ENCODE results near the gene KDM6B.

DNA sequence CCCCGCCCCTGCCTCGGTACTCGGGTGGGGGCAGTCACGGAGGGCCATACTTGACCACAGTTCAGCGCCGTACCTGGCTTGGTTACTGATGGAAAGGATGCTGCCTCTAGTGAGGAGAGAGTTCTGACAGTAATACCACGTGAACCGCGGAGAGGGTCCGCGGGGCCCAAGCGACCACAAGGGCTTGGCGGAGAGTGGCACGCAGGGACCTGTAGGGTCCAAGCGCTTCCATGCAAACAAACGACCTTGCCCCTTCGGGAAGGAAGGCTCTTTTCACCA lies 9.2 kb downstream of the KDM6B start:
- TF ChIP-seq, protein P1, sequence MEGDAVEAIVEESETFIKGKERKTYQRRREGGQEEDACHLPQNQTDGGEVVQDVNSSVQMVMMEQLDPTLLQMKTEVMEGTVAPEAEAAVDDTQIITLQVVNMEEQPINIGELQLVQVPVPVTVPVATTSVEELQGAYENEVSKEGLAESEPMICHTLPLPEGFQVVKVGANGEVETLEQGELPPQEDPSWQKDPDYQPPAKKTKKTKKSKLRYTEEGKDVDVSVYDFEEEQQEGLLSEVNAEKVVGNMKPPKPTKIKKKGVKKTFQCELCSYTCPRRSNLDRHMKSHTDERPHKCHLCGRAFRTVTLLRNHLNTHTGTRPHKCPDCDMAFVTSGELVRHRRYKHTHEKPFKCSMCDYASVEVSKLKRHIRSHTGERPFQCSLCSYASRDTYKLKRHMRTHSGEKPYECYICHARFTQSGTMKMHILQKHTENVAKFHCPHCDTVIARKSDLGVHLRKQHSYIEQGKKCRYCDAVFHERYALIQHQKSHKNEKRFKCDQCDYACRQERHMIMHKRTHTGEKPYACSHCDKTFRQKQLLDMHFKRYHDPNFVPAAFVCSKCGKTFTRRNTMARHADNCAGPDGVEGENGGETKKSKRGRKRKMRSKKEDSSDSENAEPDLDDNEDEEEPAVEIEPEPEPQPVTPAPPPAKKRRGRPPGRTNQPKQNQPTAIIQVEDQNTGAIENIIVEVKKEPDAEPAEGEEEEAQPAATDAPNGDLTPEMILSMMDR (IDR thresholded peaks at IDR 0.05), result no peak
- TF ChIP-seq ZFX (IDR thresholded peaks at IDR 0.05; ENCODE audit: borderline replicate concordance), result no peak
